H9 (cell line): ENCODE results near the gene KCTD21. TPM values are rescaled to one million over a fixed set of nuclear protein-coding genes. Genes with fewer than 3 reads are reported as not detected.

Experiments
- DNase-seq: peaks from one replicate; pipeline ENCODE4 v3.0.0-alpha.2; 2017
- H2AFZ ChIP-seq: one replicate; pipeline ENCODE4 v1.6.1; 2013; ENCODE audit warnings: mild to moderate bottlenecking, low read length, control low read depth, moderate library complexity
- H2AK5ac ChIP-seq: 2 replicates; pipeline ENCODE4 v1.6.1; 2013; ENCODE audit warnings: low read length, control low read depth, mixed read lengths; ENCODE audit not compliant: insufficient read length
- H2BK120ac ChIP-seq: one replicate; pipeline ENCODE4 v1.6.1; 2013; ENCODE audit warnings: low read depth, mild to moderate bottlenecking, low read length, control low read depth, inconsistent platforms; ENCODE audit not compliant: poor library complexity, severe bottlenecking
- H2BK12ac ChIP-seq: 2 replicates; pipeline ENCODE4 v1.6.1; 2013; ENCODE audit warnings: low read length, control low read depth, mixed read lengths, low read depth; ENCODE audit not compliant: insufficient read length
- H2BK15ac ChIP-seq: 2 replicates; pipeline ENCODE4 v1.6.1; 2013; ENCODE audit warnings: low read depth, low read length, control low read depth
- H2BK20ac ChIP-seq: one replicate; pipeline ENCODE4 v1.6.1; 2013; ENCODE audit warnings: low read depth, mild to moderate bottlenecking, low read length, control low read depth, inconsistent platforms; ENCODE audit not compliant: poor library complexity, severe bottlenecking
- H2BK5ac ChIP-seq: 2 replicates; pipeline ENCODE4 v1.6.1; 2013; ENCODE audit warnings: low read length, control low read depth, mixed read lengths; ENCODE audit not compliant: insufficient read length
- H3K14ac ChIP-seq: 2 replicates; pipeline ENCODE4 v1.6.1; 2013; ENCODE audit warnings: low read length, control low read depth; ENCODE audit not compliant: insufficient read depth
- H3K18ac ChIP-seq: 2 replicates; pipeline ENCODE4 v1.6.1; 2013; ENCODE audit warnings: low read depth, mild to moderate bottlenecking, mixed read lengths, low read length, control low read depth; ENCODE audit not compliant: insufficient read length
- H3K23ac ChIP-seq: 2 replicates; pipeline ENCODE4 v1.6.1; 2013; ENCODE audit warnings: low read length, control low read depth, mixed read lengths, low read depth; ENCODE audit not compliant: insufficient read length
- H3K23me2 ChIP-seq: 2 replicates; pipeline ENCODE4 v1.6.1; 2013; ENCODE audit warnings: low read depth, mild to moderate bottlenecking, mixed read lengths, low read length, control low read depth; ENCODE audit not compliant: insufficient read length, poor library complexity, severe bottlenecking
- H3K27ac ChIP-seq: 2 replicates; pipeline ENCODE4 v1.5.1; 2013; ENCODE audit warnings: low read length, control low read depth, mixed read lengths, low read depth; ENCODE audit not compliant: insufficient read length
- H3K27me3 ChIP-seq: 2 replicates; pipeline ENCODE4 v1.6.1; 2013; ENCODE audit warnings: low read length, control low read depth, inconsistent platforms; ENCODE audit not compliant: insufficient read depth
- H3K4ac ChIP-seq: 2 replicates; pipeline ENCODE4 v1.6.1; 2013; ENCODE audit warnings: low read depth, mild to moderate bottlenecking, control low read depth, inconsistent platforms, low read length, moderate library complexity
- H3K4me1 ChIP-seq: 2 replicates; pipeline ENCODE4 v1.6.1; 2013; ENCODE audit warnings: low read length, control low read depth, inconsistent platforms; ENCODE audit not compliant: insufficient read depth
- H3K4me2 ChIP-seq: 2 replicates; pipeline ENCODE4 v1.6.1; 2013; ENCODE audit warnings: low read length, control low read depth, mixed read lengths; ENCODE audit not compliant: insufficient read length, insufficient read depth
- H3K56ac ChIP-seq: 2 replicates; pipeline ENCODE4 v1.6.1; 2013; ENCODE audit warnings: low read depth, mild to moderate bottlenecking, mixed read lengths, low read length, control low read depth; ENCODE audit not compliant: insufficient read length
- H3K79me1 ChIP-seq: 2 replicates; pipeline ENCODE4 v1.6.1; 2013; ENCODE audit warnings: low read depth, mild to moderate bottlenecking, moderate library complexity, low read length, control low read depth, inconsistent platforms; ENCODE audit not compliant: insufficient read depth, poor library complexity, severe bottlenecking
- H3K79me2 ChIP-seq: 2 replicates; pipeline ENCODE4 v1.6.1; 2013; ENCODE audit warnings: low read length, control low read depth, inconsistent platforms; ENCODE audit not compliant: insufficient read depth
- H3K9ac ChIP-seq: 2 replicates; pipeline ENCODE4 v1.6.1; 2013; ENCODE audit warnings: low read length, control low read depth, mixed read lengths; ENCODE audit not compliant: insufficient read length; ENCODE audit errors: extremely low read depth
- H3K9me3 ChIP-seq: one replicate; pipeline ENCODE4 v1.6.1; 2013; ENCODE audit warnings: low read depth, low read length, inconsistent platforms; ENCODE audit not compliant: control insufficient read depth
- H3T11ph ChIP-seq: one replicate; pipeline ENCODE4 v1.6.1; 2013; ENCODE audit warnings: mild to moderate bottlenecking, low read length, control low read depth, inconsistent platforms
- H4K20me1 ChIP-seq: one replicate; pipeline ENCODE4 v1.6.1; 2013; ENCODE audit not compliant: control insufficient read depth, insufficient read length, insufficient read depth
- H4K5ac ChIP-seq: 2 replicates; pipeline ENCODE4 v1.6.1; 2013; ENCODE audit warnings: low read depth, mild to moderate bottlenecking, mixed read lengths, low read length, control low read depth; ENCODE audit not compliant: insufficient read length
- H4K8ac ChIP-seq: replicated peaks from 2 replicates; pipeline ENCODE4 v1.6.1; 2013; ENCODE audit warnings: low read length, control low read depth, mixed read lengths, low read depth; ENCODE audit not compliant: insufficient read length
- H4K91ac ChIP-seq: 2 replicates; pipeline ENCODE4 v1.6.1; 2013; ENCODE audit warnings: low read depth, mild to moderate bottlenecking, moderate library complexity, mixed read lengths, low read length, control low read depth; ENCODE audit not compliant: insufficient read length
- H3K27ac Mint-ChIP-seq, 3 experiments: 2 replicates in 2 of 3; 3 replicates in 1 of 3; pipeline ENCODE4 v1.8.0; 2020 to 2021; ENCODE audit warnings: mixed read lengths in 3 of 3, mild to moderate bottlenecking in 1 of 3, moderate library complexity in 1 of 3
- H3K27me3 Mint-ChIP-seq: 2 replicates; pipeline ENCODE4 v1.8.0; 2021; ENCODE audit warnings: low read depth, mild to moderate bottlenecking, moderate library complexity, mixed read lengths
- H3K36me3 Mint-ChIP-seq, 3 experiments: 2 replicates in 2 of 3; 3 replicates in 1 of 3; pipeline ENCODE4 v1.8.0; 2020 to 2021; ENCODE audit warnings: low read depth in 3 of 3, mixed read lengths in 3 of 3; ENCODE audit not compliant: insufficient read depth in 1 of 3
- H3K4me1 Mint-ChIP-seq, 2 experiments: 2 replicates each; pipeline ENCODE4 v1.8.0; 2020; ENCODE audit warnings: mixed read lengths in 2 of 2
- H3K4me3 Mint-ChIP-seq, 2 experiments: 2 replicates in 1 of 2; 3 replicates in 1 of 2; pipeline ENCODE4 v1.8.0; 2020 to 2021; ENCODE audit warnings: mild to moderate bottlenecking in 2 of 2, mixed read lengths in 2 of 2, moderate library complexity in 1 of 2
- H3K9me3 Mint-ChIP-seq, 2 experiments: 2 replicates in 1 of 2; 3 replicates in 1 of 2; pipeline ENCODE4 v1.8.0; 2020; ENCODE audit warnings: mild to moderate bottlenecking in 2 of 2, mixed read lengths in 2 of 2, moderate library complexity in 1 of 2
- CTCF ChIP-seq: fragments of 200-600 bp; sonication (generic); conservative IDR thresholded peaks from 3 replicates; pipeline ENCODE4 v1.8.0; 2021; ENCODE audit warnings: antibody characterized with exemption, mild to moderate bottlenecking
- WGBS: extraction: QIAGEN DNeasy Blood & Tissue Kit; methylation state at CpG from one replicate; pipeline ENCODE4 v1.1.7; 2013; ENCODE audit warnings: missing lambda C conversion rate, low lambda C conversion rate, mixed read lengths; ENCODE audit not compliant: insufficient read length; ENCODE audit errors: extremely low coverage; 5-methylcytosine and 5-hydroxymethylcytosine counted together
- total RNA-seq: library from RNA; stranded (reverse); gene quantifications from 2 replicates; pipeline ENCODE4 v1.2.1, GENCODE V29; 2021

Gene KCTD21
- total RNA-seq, 1 experiment from 2014 or later: 4.0 TPM

GRCh38 chr11:78212586-78213371 is 24.4 kb upstream of the KCTD21 start:
- Histone ChIP-seq H2BK120ac (no peak overlapping the region), H3K79me2 (no peaks in the 10 kb centered on the region), H2AFZ (no peak overlapping the region), H4K5ac (no peak overlapping the region), H3K14ac (no peak overlapping the region), H3K4ac (no peak overlapping the region), H4K8ac (no peak overlapping the region), H2BK20ac (no peak overlapping the region), H4K20me1 (no peaks in the 10 kb centered on the region), H2AK5ac (no peak overlapping the region), H2BK15ac (no peak overlapping the region), H3K27ac (no peak overlapping the region), H3K56ac (no peak overlapping the region), H3K4me1 (no peaks in the 10 kb centered on the region), H4K91ac (no peak overlapping the region), H3T11ph (no peak overlapping the region), H3K9me3 (no peaks in the 10 kb centered on the region), H3K27me3 (no peaks in the 10 kb centered on the region), H3K9ac (no peak overlapping the region), H3K4me2 (no peak overlapping the region), H2BK12ac (no peak overlapping the region), H3K18ac (no peak overlapping the region), H3K23ac (no peak overlapping the region), H3K79me1 (no peaks in the 10 kb centered on the region), H3K23me2 (no peaks in the 10 kb centered on the region), H2BK5ac (no peak overlapping the region)
- H3K9me3 Mint-ChIP-seq: no peaks in the 10 kb centered on the region
- TF ChIP-seq CTCF: no peak
- no peak overlapping the region for H3K27ac Mint-ChIP-seq
- DNase-seq: no peak
- peaks cover 3 to 5% of the 10 kb centered on the region in 2 experiments; a peak in 2 of 4 replicates for H3K4me1 Mint-ChIP-seq
- peaks cover 11 to 27% (median 22%) of the 10 kb centered on the region in 3 experiments for H3K36me3 Mint-ChIP-seq
- H3K4me3 Mint-ChIP-seq: no peak overlapping the region
- WGBS: no CpG with 5 or more reads among the region's 11 CpGs
- H3K27me3 Mint-ChIP-seq: no peaks in the 10 kb centered on the region; the same call in 1 of the 2 replicates
